Ishikawa (cell line): ENCODE data around the gene TFAP2C.

Experiments used
- CEBPB ChIP-seq: IDR thresholded peaks from 2 replicates; pipeline ENCODE4 v1.6.1; 2012
- EGR1 ChIP-seq: IDR thresholded peaks from 2 replicates; pipeline ENCODE4 v1.6.1; 2012
- EP300 ChIP-seq: IDR thresholded peaks from 2 replicates; pipeline ENCODE4 v1.6.1; 2012; ENCODE audit warnings: borderline replicate concordance
- RAD21 ChIP-seq: IDR thresholded peaks from 2 replicates; pipeline ENCODE4 v1.6.1; 2012; ENCODE audit warnings: low read depth
- TAF1 ChIP-seq: IDR thresholded peaks from 2 replicates; pipeline ENCODE4 v1.6.1; 2012; ENCODE audit warnings: low read depth, mild to moderate bottlenecking
- TF ChIP-seq, protein P1 (sequence below): IDR thresholded peaks from 2 replicates; pipeline ENCODE4 v1.6.1; 2012; ENCODE audit warnings: low read depth, mild to moderate bottlenecking

DNA sequence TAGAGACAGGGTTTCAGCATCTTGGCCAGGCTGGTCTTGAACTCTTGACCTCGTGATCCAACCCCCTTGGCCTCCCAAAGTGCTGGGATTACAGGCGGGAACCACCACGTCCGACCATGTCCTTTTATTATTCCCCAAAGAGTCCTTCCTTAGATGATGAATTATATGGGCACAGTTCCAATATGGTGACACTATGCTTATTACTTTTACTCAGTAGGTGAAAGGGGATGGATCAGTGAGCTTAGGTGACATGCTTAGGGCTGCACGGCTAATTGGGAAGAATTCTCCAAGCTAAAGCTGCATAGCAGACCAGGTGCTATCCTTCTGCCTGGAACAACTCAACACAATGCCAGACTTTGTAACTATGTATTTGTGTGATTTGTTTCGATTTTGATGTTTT, 38.2 kb upstream of the TFAP2C start:
- TF ChIP-seq EP300 (no peak), TAF1 (no peak), CEBPB (no peak), EGR1 (no peak), RAD21 (no peak)
- TF ChIP-seq, protein P1, sequence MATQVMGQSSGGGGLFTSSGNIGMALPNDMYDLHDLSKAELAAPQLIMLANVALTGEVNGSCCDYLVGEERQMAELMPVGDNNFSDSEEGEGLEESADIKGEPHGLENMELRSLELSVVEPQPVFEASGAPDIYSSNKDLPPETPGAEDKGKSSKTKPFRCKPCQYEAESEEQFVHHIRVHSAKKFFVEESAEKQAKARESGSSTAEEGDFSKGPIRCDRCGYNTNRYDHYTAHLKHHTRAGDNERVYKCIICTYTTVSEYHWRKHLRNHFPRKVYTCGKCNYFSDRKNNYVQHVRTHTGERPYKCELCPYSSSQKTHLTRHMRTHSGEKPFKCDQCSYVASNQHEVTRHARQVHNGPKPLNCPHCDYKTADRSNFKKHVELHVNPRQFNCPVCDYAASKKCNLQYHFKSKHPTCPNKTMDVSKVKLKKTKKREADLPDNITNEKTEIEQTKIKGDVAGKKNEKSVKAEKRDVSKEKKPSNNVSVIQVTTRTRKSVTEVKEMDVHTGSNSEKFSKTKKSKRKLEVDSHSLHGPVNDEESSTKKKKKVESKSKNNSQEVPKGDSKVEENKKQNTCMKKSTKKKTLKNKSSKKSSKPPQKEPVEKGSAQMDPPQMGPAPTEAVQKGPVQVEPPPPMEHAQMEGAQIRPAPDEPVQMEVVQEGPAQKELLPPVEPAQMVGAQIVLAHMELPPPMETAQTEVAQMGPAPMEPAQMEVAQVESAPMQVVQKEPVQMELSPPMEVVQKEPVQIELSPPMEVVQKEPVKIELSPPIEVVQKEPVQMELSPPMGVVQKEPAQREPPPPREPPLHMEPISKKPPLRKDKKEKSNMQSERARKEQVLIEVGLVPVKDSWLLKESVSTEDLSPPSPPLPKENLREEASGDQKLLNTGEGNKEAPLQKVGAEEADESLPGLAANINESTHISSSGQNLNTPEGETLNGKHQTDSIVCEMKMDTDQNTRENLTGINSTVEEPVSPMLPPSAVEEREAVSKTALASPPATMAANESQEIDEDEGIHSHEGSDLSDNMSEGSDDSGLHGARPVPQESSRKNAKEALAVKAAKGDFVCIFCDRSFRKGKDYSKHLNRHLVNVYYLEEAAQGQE, result no peak
